Adipocyte (in vitro differentiated cells): ENCODE data around the gene CBX8.

Experiments used
- DNase-seq: peaks from one replicate; pipeline ENCODE4 v3.0.0-alpha.2; 2015; ENCODE audit warnings: low read depth
- H3K27me3 ChIP-seq: replicated peaks from 2 replicates; pipeline ENCODE4 v1.7.0; 2013; ENCODE audit warnings: mild to moderate bottlenecking, low read length, moderate library complexity; ENCODE audit not compliant: control insufficient read depth, insufficient read depth
- H3K36me3 ChIP-seq: 2 replicates; pipeline ENCODE4 v1.7.0; 2013; ENCODE audit warnings: low read length, mild to moderate bottlenecking, moderate library complexity; ENCODE audit not compliant: control insufficient read depth, insufficient read depth, severe bottlenecking
- H3K4me1 ChIP-seq: 2 replicates; pipeline ENCODE4 v1.7.0; 2013; ENCODE audit warnings: mild to moderate bottlenecking, low read length, moderate library complexity; ENCODE audit not compliant: control insufficient read depth, insufficient read depth
- H3K4me3 ChIP-seq: 2 replicates; pipeline ENCODE4 v1.7.0; 2013; ENCODE audit warnings: mild to moderate bottlenecking, low read length, moderate library complexity
- H3K9ac ChIP-seq: 2 replicates; pipeline ENCODE4 v1.7.0; 2013; ENCODE audit warnings: mild to moderate bottlenecking, low read length, moderate library complexity
- H3K9me3 ChIP-seq: 2 replicates; pipeline ENCODE4 v1.7.0; 2013; ENCODE audit warnings: mild to moderate bottlenecking, low read length, moderate library complexity; ENCODE audit not compliant: control insufficient read depth

CBX8 gene

GRCh38 chr17:79825580-79825921, 28.7 kb upstream of the CBX8 start:
- H3K36me3 ChIP-seq: no peaks in the 10 kb centered on the region

GRCh38 chr17:79824893-79825579, 28.2 kb upstream of the CBX8 start:
- H3K27me3 ChIP-seq: peaks cover 36% of the 10 kb centered on the region
- H3K36me3 ChIP-seq: no peaks in the 10 kb centered on the region
- H3K4me3 ChIP-seq: no peak overlapping the region
- H3K4me1 ChIP-seq: no peaks in the 10 kb centered on the region
- no peak for DNase-seq
- no peak overlapping the region for H3K9ac ChIP-seq
- H3K9me3 ChIP-seq: no peaks in the 10 kb centered on the region

More at GRCh38 chr17:79825580-79825921, 28.7 kb upstream of the CBX8 start:
- no peak for DNase-seq
- H3K27me3 ChIP-seq: peaks cover 36% of the 10 kb centered on the region
- H3K4me1 ChIP-seq: no peaks in the 10 kb centered on the region
- H3K9ac ChIP-seq: no peak overlapping the region
- no peaks in the 10 kb centered on the region for H3K9me3 ChIP-seq
- H3K4me3 ChIP-seq: no peak overlapping the region

- Histone ChIP-seq H3K9me3 (no peaks in the 10 kb centered on the region), H3K27me3 (peaks cover 43% of the 10 kb centered on the region), H3K9ac (no peak overlapping the region), H3K4me3 (no peak overlapping the region), H3K4me1 (no peaks in the 10 kb centered on the region), H3K36me3 (no peaks in the 10 kb centered on the region)
- DNase-seq: no peak
These were observed 27.4 kb upstream of the CBX8 start for GRCh38 chr17:79824234-79824633.

GRCh38 chr17:79822583-79823124, 25.8 kb upstream of the CBX8 start:
- Histone ChIP-seq H3K9ac (no peak overlapping the region), H3K9me3 (no peaks in the 10 kb centered on the region), H3K4me3 (no peak overlapping the region), H3K36me3 (no peaks in the 10 kb centered on the region), H3K4me1 (no peaks in the 10 kb centered on the region), H3K27me3 (peaks cover 54% of the 10 kb centered on the region)
- DNase-seq: no peak

- no peaks in the 10 kb centered on the region for H3K9me3 ChIP-seq
- H3K27me3 ChIP-seq: peaks cover 53% of the 10 kb centered on the region
These were observed 24.6 kb upstream of the CBX8 start for GRCh38 chr17:79821331-79822095.

GRCh38 chr17:79820959-79821330, 24.1 kb upstream of the CBX8 start:
- Histone ChIP-seq H3K36me3 (no peaks in the 10 kb centered on the region), H3K4me1 (no peaks in the 10 kb centered on the region), H3K9ac (no peak overlapping the region), H3K27me3 (peaks cover 50% of the 10 kb centered on the region), H3K9me3 (no peaks in the 10 kb centered on the region), H3K4me3 (no peak overlapping the region)
- no peak for DNase-seq

More at GRCh38 chr17:79821331-79822095, 24.6 kb upstream of the CBX8 start:
- H3K4me1 ChIP-seq: no peaks in the 10 kb centered on the region
- DNase-seq: no peak
- no peaks in the 10 kb centered on the region for H3K36me3 ChIP-seq
- no peak overlapping the region for H3K4me3 ChIP-seq
- no peak overlapping the region for H3K9ac ChIP-seq

GRCh38 chr17:79819534-79820276, 22.8 kb upstream of the CBX8 start:
- Histone ChIP-seq H3K27me3 (peaks cover 42% of the 10 kb centered on the region), H3K4me1 (no peaks in the 10 kb centered on the region), H3K4me3 (no peak overlapping the region)

GRCh38 chr17:79819085-79819484, 22.2 kb upstream of the CBX8 start:
- H3K9ac ChIP-seq: no peak overlapping the region
- H3K36me3 ChIP-seq: no peaks in the 10 kb centered on the region
- H3K27me3 ChIP-seq: peaks cover 44% of the 10 kb centered on the region
- no peak overlapping the region for H3K4me3 ChIP-seq
- no peaks in the 10 kb centered on the region for H3K4me1 ChIP-seq
- H3K9me3 ChIP-seq: no peaks in the 10 kb centered on the region
- no peak for DNase-seq

More at GRCh38 chr17:79819534-79820276, 22.8 kb upstream of the CBX8 start:
- DNase-seq: no peak
- Histone ChIP-seq H3K36me3 (no peaks in the 10 kb centered on the region), H3K9ac (no peak overlapping the region), H3K9me3 (no peaks in the 10 kb centered on the region)

GRCh38 chr17:79818026-79818758, 21.3 kb upstream of the CBX8 start:
- H3K9me3 ChIP-seq: no peaks in the 10 kb centered on the region
- DNase-seq: no peak
- no peak overlapping the region for H3K9ac ChIP-seq
- H3K4me3 ChIP-seq: no peak overlapping the region
- H3K4me1 ChIP-seq: no peaks in the 10 kb centered on the region
- no peaks in the 10 kb centered on the region for H3K36me3 ChIP-seq
- peaks cover 45% of the 10 kb centered on the region for H3K27me3 ChIP-seq

GRCh38 chr17:79815836-79816461, 19.1 kb upstream of the CBX8 start:
- no peaks in the 10 kb centered on the region for H3K4me1 ChIP-seq
- no peak overlapping the region for H3K4me3 ChIP-seq
- peaks cover 53% of the 10 kb centered on the region for H3K27me3 ChIP-seq
- H3K9me3 ChIP-seq: no peaks in the 10 kb centered on the region
- DNase-seq: no peak
- no peaks in the 10 kb centered on the region for H3K36me3 ChIP-seq
- H3K9ac ChIP-seq: no peak overlapping the region
